ENCODE results near the gene CD47.

Gene CD47

GRCh38 chr3:108064293-108064887 lies 26.4 kb downstream of the CD47 start:
- Histone ChIP-seq H3K4me2 (no peak overlapping the region), H3K9me3 (no peaks in the 10 kb centered on the region), H3K27ac (no peak overlapping the region), H3K9ac (no peak overlapping the region), H3K4me3 (no peak overlapping the region), H3K4me1 (peaks cover 7% of the 10 kb centered on the region; the same call in 1 of the 2 replicates), H4K20me1 (peaks cover 11% of the 10 kb centered on the region; the same call in 1 of the 2 replicates), H3K27me3 (no peaks in the 10 kb centered on the region), H3K36me3 (peaks cover 83% of the 10 kb centered on the region)
- TF ChIP-seq Cebpa-rat (IDR thresholded peaks at IDR 0.05) = no peak

GRCh38 chr3:108062051-108062450 lies 28.8 kb downstream of the CD47 start:
- no peak overlapping the region for H3K4me2 ChIP-seq
- peaks cover 78% of the 10 kb centered on the region for H3K36me3 ChIP-seq
- H3K9ac ChIP-seq = no peak overlapping the region

GRCh38 chr3:108060331-108060730 lies 30.5 kb downstream of the CD47 start:
- no peaks in the 10 kb centered on the region for H3K27me3 ChIP-seq
- no peak for TF ChIP-seq Cebpa-rat (IDR thresholded peaks at IDR 0.05)
- no peak overlapping the region for H3K4me3 ChIP-seq
- no peak overlapping the region for H3K4me2 ChIP-seq
- peaks cover 76% of the 10 kb centered on the region for H3K36me3 ChIP-seq
- peaks cover 4% of the 10 kb centered on the region; the same call in 1 of the 2 replicates for H3K4me1 ChIP-seq
- no peak overlapping the region for H3K9ac ChIP-seq
- peaks cover 16% of the 10 kb centered on the region; the same call in 1 of the 2 replicates for H4K20me1 ChIP-seq
- no peak overlapping the region for H3K27ac ChIP-seq
- no peaks in the 10 kb centered on the region for H3K9me3 ChIP-seq

More at GRCh38 chr3:108062051-108062450, 28.8 kb downstream of the CD47 start:
- no peaks in the 10 kb centered on the region for H3K9me3 ChIP-seq
- H3K27ac ChIP-seq = no peak overlapping the region
- H3K27me3 ChIP-seq = no peaks in the 10 kb centered on the region
- no peak for TF ChIP-seq Cebpa-rat (IDR thresholded peaks at IDR 0.05)
- no peak overlapping the region for H3K4me3 ChIP-seq
- H3K4me1 ChIP-seq = peaks cover 7% of the 10 kb centered on the region; the same call in 1 of the 2 replicates
- H4K20me1 ChIP-seq = peaks cover 11% of the 10 kb centered on the region; the same call in 1 of the 2 replicates

GRCh38 chr3:108055931-108056330 lies 34.9 kb downstream of the CD47 start:
- H3K36me3 ChIP-seq = peaks cover 82% of the 10 kb centered on the region
- no peak overlapping the region for H3K4me3 ChIP-seq
- no peaks in the 10 kb centered on the region for H3K27me3 ChIP-seq
- H3K27ac ChIP-seq = no peak overlapping the region
- no peaks in the 10 kb centered on the region for H3K4me1 ChIP-seq
- H4K20me1 ChIP-seq = peaks cover 13% of the 10 kb centered on the region; the same call in 1 of the 2 replicates
- H3K9me3 ChIP-seq = no peaks in the 10 kb centered on the region
- no peak overlapping the region for H3K9ac ChIP-seq
- no peak for TF ChIP-seq Cebpa-rat (IDR thresholded peaks at IDR 0.05)
- H3K4me2 ChIP-seq = no peak overlapping the region

GRCh38 chr3:108054935-108055334 lies 35.9 kb downstream of the CD47 start:
- Histone ChIP-seq H3K9me3 (no peaks in the 10 kb centered on the region), H3K27ac (no peak overlapping the region), H3K9ac (no peak overlapping the region), H3K36me3 (peaks cover 80% of the 10 kb centered on the region), H3K4me1 (no peaks in the 10 kb centered on the region), H3K4me2 (no peak overlapping the region), H3K4me3 (no peak overlapping the region), H3K27me3 (no peaks in the 10 kb centered on the region), H4K20me1 (peaks cover 13% of the 10 kb centered on the region; the same call in 1 of the 2 replicates)
- no peak for TF ChIP-seq Cebpa-rat (IDR thresholded peaks at IDR 0.05)

- Histone ChIP-seq H4K20me1 (peaks cover 13% of the 10 kb centered on the region; the same call in 1 of the 2 replicates), H3K27ac (no peak overlapping the region), H3K9ac (no peak overlapping the region), H3K4me2 (no peak overlapping the region), H3K27me3 (no peaks in the 10 kb centered on the region), H3K4me1 (no peaks in the 10 kb centered on the region), H3K36me3 (peaks cover 81% of the 10 kb centered on the region), H3K4me3 (no peak overlapping the region), H3K9me3 (no peaks in the 10 kb centered on the region)
- no peak for TF ChIP-seq Cebpa-rat (IDR thresholded peaks at IDR 0.05)
Measured at GRCh38 chr3:108053483-108053882, 37.3 kb downstream of the CD47 start.

- Histone ChIP-seq H3K4me2 (no peak overlapping the region), H4K20me1 (peaks cover 13% of the 10 kb centered on the region; the same call in 1 of the 2 replicates), H3K4me3 (no peak overlapping the region), H3K36me3 (peaks cover 78% of the 10 kb centered on the region), H3K4me1 (no peaks in the 10 kb centered on the region), H3K27me3 (no peaks in the 10 kb centered on the region), H3K9me3 (no peaks in the 10 kb centered on the region), H3K9ac (no peak overlapping the region), H3K27ac (no peak overlapping the region)
- no peak for TF ChIP-seq Cebpa-rat (IDR thresholded peaks at IDR 0.05)
Measured at GRCh38 chr3:108053067-108053466, 37.8 kb downstream of the CD47 start.

GRCh38 chr3:108051005-108051404 lies 39.8 kb downstream of the CD47 start:
- Histone ChIP-seq H3K27ac (no peak overlapping the region), H3K36me3 (peaks cover 84% of the 10 kb centered on the region), H3K4me1 (no peaks in the 10 kb centered on the region), H3K9me3 (no peaks in the 10 kb centered on the region), H3K4me3 (no peak overlapping the region), H3K27me3 (no peaks in the 10 kb centered on the region), H4K20me1 (peaks cover 12% of the 10 kb centered on the region; the same call in 1 of the 2 replicates), H3K9ac (no peak overlapping the region), H3K4me2 (no peak overlapping the region)
- no peak for TF ChIP-seq Cebpa-rat (IDR thresholded peaks at IDR 0.05)

GRCh38 chr3:108047987-108048386 lies 42.8 kb downstream of the CD47 start:
- Histone ChIP-seq H3K9ac (no peak overlapping the region), H3K27me3 (no peaks in the 10 kb centered on the region), H3K4me3 (no peak overlapping the region), H3K9me3 (no peaks in the 10 kb centered on the region), H4K20me1 (peaks cover 8% of the 10 kb centered on the region; the same call in 1 of the 2 replicates), H3K4me1 (no peaks in the 10 kb centered on the region), H3K27ac (no peak overlapping the region), H3K4me2 (no peak overlapping the region), H3K36me3 (peaks cover 71% of the 10 kb centered on the region)
- no peak for TF ChIP-seq Cebpa-rat (IDR thresholded peaks at IDR 0.05)

GRCh38 chr3:108046247-108046646 lies 44.6 kb downstream of the CD47 start:
- no peak overlapping the region for H3K9ac ChIP-seq
- no peaks in the 10 kb centered on the region for H4K20me1 ChIP-seq
- no peaks in the 10 kb centered on the region for H3K27me3 ChIP-seq
- no peaks in the 10 kb centered on the region for H3K4me1 ChIP-seq
- peaks cover 70% of the 10 kb centered on the region for H3K36me3 ChIP-seq
- H3K27ac ChIP-seq = no peak overlapping the region
- no peak overlapping the region for H3K4me2 ChIP-seq
- no peak overlapping the region for H3K4me3 ChIP-seq
- TF ChIP-seq Cebpa-rat (IDR thresholded peaks at IDR 0.05) = no peak
- H3K9me3 ChIP-seq = no peaks in the 10 kb centered on the region
